Jurkat, Clone E6-1 (cell line): ENCODE results near the gene RGCC. TPM values are rescaled to one million over a fixed set of nuclear protein-coding genes. Genes with fewer than 3 reads are reported as not detected.
"Not testable (repeated sequence)": the region's sequence is repeated elsewhere in the genome, so short reads cannot be mapped to it uniquely, and the experiment has no call there.

ENCODE experiments used
- DNase-seq: peaks from one replicate; pipeline ENCODE4 v3.0.0-alpha.2; 2011; ENCODE audit warnings: low read depth, low spot score
- H3K4me3 ChIP-seq: 2 replicates; pipeline ENCODE4 v1.5.1; 2011; ENCODE audit warnings: mild to moderate bottlenecking, low read length, control low read depth, moderate library complexity
- polyA plus RNA-seq: library from polyadenylated mRNA; unstranded; fragments of >200 nt; gene quantifications from one replicate; pipeline ENCODE4 v1.2.1, GENCODE V29; 2012; ENCODE audit warnings: missing spikeins; ENCODE audit not compliant: insufficient read length, insufficient read depth

RGCC gene, protein sequence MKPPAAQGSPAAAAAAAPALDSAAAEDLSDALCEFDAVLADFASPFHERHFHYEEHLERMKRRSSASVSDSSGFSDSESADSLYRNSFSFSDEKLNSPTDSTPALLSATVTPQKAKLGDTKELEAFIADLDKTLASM
- polyA plus RNA-seq = 33.7 TPM

DNA sequence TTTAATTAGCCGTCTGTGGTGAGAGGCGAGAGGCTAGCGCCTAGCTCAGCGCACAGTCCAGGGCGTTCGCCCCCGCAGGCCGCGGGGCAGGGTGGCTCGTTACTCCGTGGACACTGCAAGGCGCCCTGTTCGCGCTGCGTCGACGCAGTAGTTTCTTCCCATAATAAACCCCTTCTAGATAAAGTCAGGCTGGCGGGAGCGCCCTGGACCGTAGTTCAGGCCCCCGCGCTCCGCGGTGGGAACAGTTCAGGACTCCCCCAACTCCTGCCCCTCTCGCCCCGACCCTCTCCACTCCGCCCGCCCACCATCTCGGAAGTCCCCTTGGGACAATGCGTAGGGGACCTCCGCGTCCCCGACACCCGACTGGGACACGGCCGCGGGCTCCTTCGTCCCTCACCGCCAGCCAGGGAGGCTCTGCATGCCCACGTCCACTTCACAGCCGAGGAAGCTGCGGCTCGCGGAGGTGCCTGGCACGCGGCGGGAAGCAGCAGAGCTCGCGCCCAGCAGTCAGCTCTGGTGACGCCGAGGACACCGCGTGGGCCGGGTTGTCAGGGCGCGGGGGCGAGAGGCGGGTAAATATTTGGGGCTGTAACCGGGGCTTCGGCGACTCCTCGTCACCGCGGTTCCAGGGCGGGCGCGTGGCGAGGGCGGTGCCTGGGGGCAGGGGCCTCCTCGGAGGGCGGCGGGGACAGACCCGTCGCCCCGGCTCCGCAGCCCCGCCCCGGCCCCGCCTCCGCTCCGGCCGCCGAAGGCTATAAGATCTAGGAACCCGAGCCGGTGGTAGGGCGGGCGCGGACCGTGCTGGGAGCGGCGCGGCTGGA lies at the start of gene RGCC:
Gene RGCC, plus strand, starts transcription at position 783 of the 821 bp plus-strand sequence. CDS start 158 bp downstream, outside the sequence.
- no peak for DNase-seq
- peak within 1 kb of the TSS; percentile 62 for H3K4me3 ChIP-seq

DNA sequence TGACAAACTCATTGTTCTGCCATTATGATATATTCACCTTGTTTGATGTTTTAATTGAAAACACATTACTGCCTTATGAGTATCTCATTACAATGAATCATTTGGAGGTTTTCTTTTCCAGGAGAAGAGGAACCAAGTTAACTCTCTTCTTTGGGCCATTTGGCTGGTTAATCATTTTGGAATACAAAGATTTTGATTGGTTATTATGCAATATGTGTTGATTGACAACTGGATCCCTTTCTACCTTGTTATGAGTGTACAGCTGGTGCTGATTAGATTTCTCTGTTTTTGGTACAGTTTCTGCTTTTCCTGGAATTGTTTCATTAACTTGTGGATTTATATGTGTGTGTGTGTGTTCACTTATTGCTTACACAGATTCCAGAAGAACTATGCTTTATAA lies 49.2 kb upstream of the RGCC start:
- DNase-seq = no peak
- H3K4me3 ChIP-seq = no peak overlapping the region

DNA sequence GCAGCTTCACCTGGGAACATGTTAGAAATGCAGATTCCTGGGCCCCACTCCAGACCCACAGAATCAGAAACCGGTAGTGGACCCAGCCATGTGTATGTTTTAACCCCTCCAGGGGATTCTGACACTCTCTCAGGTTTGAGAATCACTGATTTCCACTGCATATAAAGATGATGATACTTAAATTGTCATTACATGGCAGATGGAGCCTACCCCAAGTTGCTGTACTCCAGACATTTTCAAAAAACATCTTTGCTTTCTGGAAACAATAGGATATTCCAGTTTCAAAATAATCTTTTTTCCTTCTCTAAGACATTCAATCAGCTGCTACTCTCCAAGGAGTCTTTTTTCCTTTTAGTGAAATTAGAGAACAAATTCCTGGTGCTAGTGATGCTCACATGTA lies 48.6 kb upstream of the RGCC start:
- no peak for DNase-seq
- no peak overlapping the region for H3K4me3 ChIP-seq

DNA sequence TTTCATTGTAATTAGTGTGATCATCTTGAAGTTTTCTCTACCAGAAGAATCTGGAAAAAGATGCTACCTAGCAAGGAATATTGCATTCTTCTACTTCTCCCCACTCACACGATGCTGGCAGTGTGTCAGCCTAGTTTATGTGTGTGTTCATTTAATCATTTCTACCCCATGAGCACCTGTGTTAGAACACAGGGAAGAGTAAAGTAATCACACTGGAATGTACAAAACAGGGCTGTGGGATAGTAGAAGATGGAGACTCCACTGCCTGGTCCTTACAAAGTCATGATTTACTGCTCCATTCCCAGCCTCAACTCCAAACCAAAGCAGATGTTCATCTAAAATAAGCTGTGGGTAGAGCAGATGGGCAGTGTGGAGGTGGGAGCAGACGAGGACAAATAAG lies 47.7 kb upstream of the RGCC start:
- H3K4me3 ChIP-seq = no peak overlapping the region
- no peak for DNase-seq

DNA sequence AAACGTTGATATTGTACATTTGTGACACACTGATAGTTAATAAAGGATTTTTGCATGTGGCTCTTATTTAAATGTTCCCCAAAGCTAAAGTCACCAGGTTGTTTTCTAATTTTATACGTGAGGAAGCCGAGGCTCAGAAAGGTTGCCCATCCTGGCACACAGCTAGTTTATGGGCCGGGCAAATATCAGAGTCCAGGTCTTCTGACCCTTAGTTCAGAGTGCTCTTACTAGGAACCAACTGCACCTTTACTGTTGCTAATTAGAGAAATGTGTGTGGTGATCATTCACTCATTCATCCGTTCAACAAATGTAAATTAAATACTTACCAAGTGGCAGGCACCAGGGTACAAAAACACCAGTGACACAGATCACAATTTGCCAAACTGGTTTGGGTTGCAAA lies 46.3 kb upstream of the RGCC start:
- H3K4me3 ChIP-seq = no peak overlapping the region
- DNase-seq = no peak

DNA sequence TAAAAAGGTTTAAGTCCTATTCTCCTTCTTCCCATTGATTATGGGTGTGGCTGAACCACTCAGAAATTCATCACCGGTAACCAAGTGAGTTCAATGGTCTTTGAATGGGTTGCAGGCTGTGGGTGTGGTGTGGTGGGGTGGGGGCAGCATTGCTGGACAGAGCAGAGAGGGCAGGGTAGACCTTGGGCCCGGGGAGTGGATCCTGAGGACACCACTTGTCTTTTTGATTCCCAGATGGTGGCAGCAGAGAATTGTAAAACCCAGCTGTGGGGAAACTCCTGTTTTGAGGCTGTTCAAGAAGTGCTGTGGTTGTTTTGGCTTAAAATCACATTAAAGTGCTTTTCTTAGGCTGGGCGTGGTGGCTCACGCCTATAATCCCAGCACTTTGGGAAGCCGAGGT lies 45.8 kb upstream of the RGCC start:
- DNase-seq = peak; percentile 28

DNA sequence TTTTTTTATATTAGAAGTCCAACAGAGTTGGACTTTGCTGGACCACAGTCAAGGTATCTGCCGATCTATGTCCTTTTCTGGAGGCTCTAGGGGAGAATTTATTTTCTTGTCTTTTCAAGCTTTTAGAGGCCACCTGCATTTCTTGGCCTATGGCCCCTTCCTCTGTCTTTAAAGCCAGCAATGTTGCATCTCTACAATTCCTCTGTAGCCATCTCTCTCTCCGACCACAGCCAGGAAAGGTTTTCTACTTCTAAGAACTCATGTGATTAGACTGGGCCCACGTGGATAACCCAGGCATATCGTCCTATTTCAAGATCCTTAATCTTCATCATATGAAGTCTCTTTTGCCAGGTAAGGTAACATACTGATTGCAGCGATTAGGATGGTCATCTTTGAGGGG lies 43.5 kb upstream of the RGCC start:
- DNase-seq = no peak
- H3K4me3 ChIP-seq = no peak overlapping the region

More for the DNA sequence above, 45.8 kb upstream of the RGCC start:
- no peak overlapping the region for H3K4me3 ChIP-seq

DNA sequence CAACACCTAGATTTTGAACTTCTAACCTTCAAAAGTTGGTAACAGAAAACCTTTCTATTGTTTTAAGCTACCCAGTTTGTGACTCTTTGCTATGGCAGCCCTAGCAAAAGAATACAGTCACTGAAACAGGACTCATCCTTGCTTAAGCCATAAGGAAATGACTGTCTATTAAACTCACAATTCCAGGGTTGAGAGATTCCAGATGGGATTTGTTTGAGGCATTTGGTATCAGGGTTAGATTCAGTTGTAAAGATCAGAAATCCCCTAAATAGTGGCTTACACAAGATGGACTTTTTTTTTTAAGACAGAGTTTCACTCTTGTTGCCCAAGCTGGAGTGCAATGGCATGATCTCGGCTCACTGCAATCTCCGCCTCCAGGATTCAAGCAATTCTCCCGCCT lies 41.1 kb upstream of the RGCC start:
- no peak overlapping the region for H3K4me3 ChIP-seq

DNA sequence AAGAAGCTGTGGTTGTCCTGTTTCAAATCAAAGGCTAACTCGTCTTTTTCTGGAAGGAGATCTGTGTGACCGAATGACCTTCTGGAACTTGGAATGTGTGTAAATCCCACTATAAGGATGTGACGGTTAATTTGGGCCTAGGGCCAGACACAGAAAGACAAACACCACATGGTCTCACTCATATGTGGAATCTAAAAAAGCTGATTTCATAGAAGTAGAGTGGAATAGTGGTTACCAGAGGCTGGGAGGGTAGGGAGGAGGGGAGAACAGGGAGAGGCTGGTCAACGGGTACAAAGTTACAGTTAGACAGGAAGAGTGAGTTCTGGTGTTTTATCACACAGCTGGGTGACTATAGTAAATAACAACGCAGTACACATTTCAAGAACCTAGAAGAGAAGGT lies 39.3 kb upstream of the RGCC start:
- no peak for DNase-seq
- H3K4me3 ChIP-seq = no peak overlapping the region

More for the DNA sequence above, 41.1 kb upstream of the RGCC start:
- DNase-seq = no peak

DNA sequence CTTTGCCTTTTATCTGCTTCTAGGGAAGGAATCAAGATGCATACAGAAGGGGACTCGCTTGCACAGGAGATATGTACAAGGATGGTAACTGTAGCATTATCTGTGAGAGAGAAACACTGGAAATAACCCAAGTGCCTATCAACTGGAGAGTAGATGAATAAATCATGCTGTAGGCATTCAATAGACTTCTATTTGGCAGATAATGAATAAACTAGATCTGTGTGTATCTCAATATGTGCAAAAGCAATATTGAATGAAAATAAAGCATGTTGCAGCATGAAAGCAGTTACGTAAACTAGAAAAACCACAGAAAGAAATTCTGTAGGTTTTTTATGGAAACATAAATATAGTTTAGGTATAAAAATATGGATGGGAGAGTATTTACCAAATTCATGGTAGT lies 38.6 kb upstream of the RGCC start:
- no peak for DNase-seq
- no peak overlapping the region for H3K4me3 ChIP-seq

DNA sequence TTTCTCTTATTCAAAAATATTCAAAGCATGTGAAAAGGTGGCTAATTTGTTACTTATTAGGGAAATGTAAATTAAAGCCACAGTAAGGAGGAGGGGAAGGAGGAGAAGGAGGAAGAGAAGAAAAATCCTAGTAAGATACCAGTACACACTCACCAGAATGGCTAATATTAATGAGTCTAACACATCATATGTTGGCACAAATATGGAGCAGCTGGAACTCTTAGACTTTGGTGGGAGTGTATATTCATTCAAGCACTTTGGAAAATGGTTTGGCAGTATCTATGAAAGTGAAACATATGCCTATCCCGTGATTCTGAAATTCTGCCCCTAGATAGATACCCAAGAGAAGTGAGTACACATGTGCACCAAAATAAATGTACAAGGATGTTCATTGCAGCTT lies 38.1 kb upstream of the RGCC start:
- no peak for DNase-seq
- no peak overlapping the region for H3K4me3 ChIP-seq

DNA sequence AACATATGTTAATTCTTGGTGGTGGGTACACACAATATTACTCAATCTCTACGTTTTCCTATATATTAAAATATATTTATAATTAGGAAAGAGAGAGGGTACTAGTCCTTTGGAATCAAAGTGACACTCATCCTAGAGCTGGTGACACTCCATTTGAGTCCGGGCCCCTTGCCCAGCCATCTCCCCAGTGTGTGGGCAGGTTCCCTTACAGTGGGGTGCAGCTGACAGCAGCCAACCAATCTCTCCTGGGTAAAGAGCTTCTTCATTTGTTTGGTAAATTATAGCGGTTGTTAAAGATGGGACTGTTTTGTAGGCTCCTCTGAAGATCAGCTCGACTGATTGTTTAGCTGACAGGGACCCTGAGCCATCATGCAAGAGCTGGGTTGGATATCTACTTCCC lies 37.2 kb upstream of the RGCC start:
- DNase-seq = no peak
- H3K4me3 ChIP-seq = no peak overlapping the region

DNA sequence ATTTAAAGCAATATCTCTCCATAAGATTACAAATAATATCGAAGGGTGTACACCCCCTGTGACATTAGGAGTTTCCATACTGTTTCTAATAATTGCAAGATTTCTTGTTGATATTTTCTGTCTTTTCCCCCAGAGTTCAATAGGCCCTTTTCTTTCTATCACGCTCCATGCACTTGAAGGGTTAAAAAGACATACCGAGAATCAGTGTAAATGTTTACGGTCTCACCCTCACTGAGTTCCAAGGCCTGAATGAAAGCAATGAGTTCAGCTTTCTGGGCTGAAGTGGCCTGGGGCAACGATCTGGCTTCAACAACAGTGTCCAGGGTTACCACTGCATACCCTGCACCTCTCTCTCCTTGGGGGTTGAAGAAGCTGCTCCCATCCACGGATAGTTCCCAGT lies 36.0 kb upstream of the RGCC start:
- H3K4me3 ChIP-seq, DNase-seq: not testable (repeated sequence)

DNA sequence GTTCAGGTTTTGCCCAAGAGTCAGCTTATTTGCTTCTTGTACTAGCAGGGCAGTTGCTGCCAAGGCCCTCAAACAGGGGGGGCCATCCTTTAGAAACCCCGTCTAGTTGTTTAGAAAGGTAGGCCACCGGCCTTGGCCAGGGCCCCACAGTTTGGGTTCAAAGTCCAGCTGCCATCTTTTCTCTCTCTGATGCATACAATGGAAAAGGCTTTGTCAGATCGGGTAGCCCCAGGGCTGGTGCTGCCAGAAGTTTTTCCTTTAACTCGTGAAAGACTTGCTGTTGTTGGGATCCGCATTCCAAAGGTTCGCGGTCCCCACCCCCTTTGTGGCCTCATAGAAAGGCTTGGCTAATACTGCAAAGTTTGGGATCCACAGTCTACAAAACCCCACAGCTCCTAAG lies 35.4 kb upstream of the RGCC start:
- H3K4me3 ChIP-seq, DNase-seq: not testable (repeated sequence)

DNA sequence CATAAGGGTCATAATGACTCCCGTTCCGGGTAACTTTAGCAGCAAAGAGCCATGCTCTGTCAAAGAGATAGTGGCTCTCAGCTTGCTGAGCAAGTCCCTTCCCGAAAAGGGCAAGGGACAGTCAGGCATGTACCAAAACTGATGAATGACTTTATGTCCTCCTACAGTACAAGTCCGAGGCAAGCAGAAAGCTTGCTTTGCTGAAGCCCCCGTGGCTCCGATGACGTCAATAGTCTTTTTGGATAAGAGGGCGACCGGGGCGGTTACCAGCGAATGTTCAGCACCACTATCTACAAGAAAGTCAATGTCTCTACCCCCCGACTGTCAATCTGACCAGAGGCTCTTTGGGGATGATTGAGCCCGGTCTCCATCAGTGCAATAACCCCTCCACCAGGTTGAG lies 34.1 kb upstream of the RGCC start:
- not testable (repeated sequence) for DNase-seq, H3K4me3 ChIP-seq

DNA sequence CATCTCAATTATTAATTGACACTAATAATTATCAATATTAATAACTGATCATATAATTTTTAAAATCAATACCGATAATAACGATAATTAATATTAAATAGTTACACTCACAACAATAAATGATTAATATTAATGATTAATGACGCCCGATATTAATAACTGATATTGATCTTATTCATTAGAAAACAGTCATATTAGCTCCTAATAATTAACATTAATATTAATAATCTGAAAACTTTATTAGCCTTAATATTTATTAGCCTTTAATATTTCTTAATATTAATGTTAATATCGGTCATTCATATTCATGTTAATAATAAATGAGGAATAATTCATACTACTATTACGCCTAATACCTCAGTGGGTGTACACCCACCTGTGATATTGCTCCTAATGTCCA lies 32.7 kb upstream of the RGCC start:
- not testable (repeated sequence) for DNase-seq, H3K4me3 ChIP-seq

DNA sequence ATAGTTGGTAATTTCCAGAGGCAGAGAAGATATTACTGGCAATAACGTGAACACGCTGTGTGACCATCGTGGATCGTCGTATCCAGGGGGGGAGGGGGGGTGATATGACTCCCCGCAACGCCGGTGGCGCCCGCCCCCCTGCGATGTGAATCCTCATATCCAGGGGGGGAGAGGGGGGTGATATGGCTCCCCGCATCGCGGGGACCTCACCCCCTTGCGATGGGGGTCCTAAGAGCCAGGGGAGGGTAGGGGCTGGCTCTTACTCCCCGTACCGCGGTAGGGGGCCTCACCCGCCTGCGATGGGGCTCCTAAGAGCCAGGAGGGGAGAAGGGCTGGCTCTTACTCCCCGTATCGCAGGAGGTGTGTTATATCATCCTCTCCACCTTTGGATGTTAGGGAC lies 31.3 kb upstream of the RGCC start:
- no peak overlapping the region for H3K4me3 ChIP-seq
- no peak for DNase-seq

DNA sequence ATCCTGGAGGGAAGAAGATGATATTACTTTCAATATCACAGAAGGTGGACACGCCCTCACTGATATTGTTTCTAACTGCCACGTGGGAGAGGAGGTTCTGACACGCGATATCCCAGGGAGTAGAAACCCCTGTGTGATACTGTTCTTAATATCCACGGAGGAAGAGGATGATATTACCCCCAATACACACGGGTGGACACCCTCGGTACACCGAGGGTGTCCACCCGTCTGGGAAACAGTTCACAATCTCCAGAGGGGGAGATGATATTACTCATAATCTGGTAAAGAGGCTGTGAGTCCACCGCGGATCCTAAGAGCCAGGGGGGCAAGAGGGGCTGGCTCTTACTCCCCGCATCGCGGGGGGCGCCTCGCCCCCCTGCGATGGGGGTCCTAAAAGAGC lies 29.7 kb upstream of the RGCC start:
- DNase-seq = no peak
- no peak overlapping the region for H3K4me3 ChIP-seq

DNA sequence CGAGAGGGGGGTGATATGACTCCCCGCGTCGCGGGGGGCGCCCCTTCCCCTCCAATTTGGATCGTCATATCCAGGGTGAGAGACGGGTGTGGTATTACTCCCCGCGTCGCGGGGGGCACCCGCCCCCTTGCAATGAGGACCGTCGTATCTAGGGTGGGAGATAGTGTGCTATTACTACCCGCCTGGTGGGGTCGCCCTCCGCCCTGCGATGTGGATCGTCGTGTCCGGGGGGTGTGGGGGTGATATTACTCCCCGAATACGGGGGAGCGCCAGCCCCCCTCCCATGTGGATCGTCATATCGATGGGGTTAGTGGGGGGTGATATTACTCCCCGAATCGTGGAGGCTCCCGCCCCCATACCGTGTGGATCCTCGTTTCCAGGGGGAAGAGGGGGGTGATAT lies 29.2 kb upstream of the RGCC start:
- no peak for DNase-seq
- no peak overlapping the region for H3K4me3 ChIP-seq

DNA sequence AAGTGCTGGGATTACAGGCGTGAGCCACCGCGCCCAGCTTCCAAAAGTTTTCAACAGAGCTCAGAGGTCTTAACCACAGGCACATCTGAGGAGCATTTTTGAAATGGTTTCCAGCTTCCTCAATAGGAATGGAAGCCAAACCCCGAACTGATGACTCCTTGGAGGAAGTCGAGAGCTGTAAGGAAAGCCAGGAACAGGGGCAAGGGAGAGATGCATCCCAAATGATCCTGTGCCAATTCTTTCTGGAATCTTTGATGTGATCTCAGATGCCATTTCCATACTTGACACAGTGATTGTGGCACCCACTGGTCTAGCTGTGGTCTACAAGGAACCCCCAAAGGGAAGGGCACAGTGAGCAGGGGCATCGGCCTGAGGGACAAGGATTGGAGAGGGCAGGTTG lies 23.3 kb upstream of the RGCC start:
- DNase-seq, H3K4me3 ChIP-seq: not testable (repeated sequence)
